ENCODE results near the gene CDK19. TPM values are rescaled to one million over a fixed set of nuclear protein-coding genes. Genes with fewer than 3 reads are reported as not detected.

The CDK19 gene
- total and polyA plus RNA-seq, 2 of the 13 experiments (the other 11 are each of a cell fraction or from before 2014, with no cell fraction given), result 13.4 to 27.0 TPM

GRCh38 chr6:110735666-110736065 is 79.6 kb downstream of the CDK19 start:
- H3K9ac ChIP-seq (ENCODE audit: insufficient read depth, low read depth, low read length), result no peak overlapping the region
- ChIA-PET POLR2A (no interaction called here), CTCF (ENCODE audit: low intra/inter-chr PET ratio, low total read pairs) (no interaction called here)
- no peak overlapping the region for H3K4me2 ChIP-seq (ENCODE audit: low read depth, low read length)
- H4K20me1 ChIP-seq (ENCODE audit: insufficient read depth, low read length), result no peaks in the 10 kb centered on the region; the same call in 1 of the 2 replicates
- H2AFZ ChIP-seq (ENCODE audit: low read length), result no peak overlapping the region
- TF ChIP-seq ZBTB40 (IDR thresholded peaks at IDR 0.05) (no peak), ZBTB40 (CRISPR knock-in tag; IDR thresholded peaks at IDR 0.05) (no peak), ZNF7 (CRISPR knock-in tag; IDR thresholded peaks at IDR 0.05) (no peak), ZEB1 (IDR thresholded peaks at IDR 0.05; ENCODE audit: insufficient replicate concordance, low read depth) (no peak), TRIM24 (CRISPR knock-in tag; IDR thresholded peaks at IDR 0.05) (no peak), THRA (CRISPR knock-in tag; IDR thresholded peaks at IDR 0.05; ENCODE audit: borderline replicate concordance) (no peak), SRSF9 (IDR thresholded peaks at IDR 0.05; ENCODE audit: borderline replicate concordance, insufficient read depth, low read depth, low read length, poor library complexity, severe bottlenecking) (no peak), SMYD3 (CRISPR knock-in tag; IDR thresholded peaks at IDR 0.05) (no peak), ZNF234 (CRISPR knock-in tag; conservative IDR thresholded peaks at IDR 0.05) (no peak), ZNF572 (CRISPR knock-in tag; IDR thresholded peaks at IDR 0.05) (no peak), DRAP1 (CRISPR knock-in tag; IDR thresholded peaks at IDR 0.05) (no peak)
- no peak overlapping the region for H3K27ac ChIP-seq (ENCODE audit: extremely low read length, insufficient read depth, low read length)
- intact Hi-C loops (cut with micrococcal nuclease; ENCODE audit: unreplicated experiment) (loop anchor here (5.0 to 10.0 kb wide), 3 partner anchors 51 to 142 kb away; no protein-coding TSS in a partner anchor), in situ Hi-C loops (cut with HindIII; ENCODE audit: extremely low pct_ligation_motif_present, low pct_unique_long_range_greater_than_20kb) (no loop called here)
- BruUV-seq (replicated peaks), result no TSS peak
- H3K79me2 ChIP-seq (ENCODE audit: insufficient read depth, low read length), result peaks cover 57% of the 10 kb centered on the region
- H3K36me3 ChIP-seq (replicated peaks in 1 of 2; ENCODE audit: control insufficient read depth in 1 of 2, insufficient read depth in 2 of 2, low read length in 2 of 2), result peaks cover 0 to 16% of the 10 kb centered on the region in 2 experiments; a peak in 1 of 5 replicates
- no peak overlapping the region for H3K4me3 ChIP-seq (replicated peaks in 1 of 3; ENCODE audit: insufficient read depth in 1 of 3, low read depth in 2 of 3, low read length in 3 of 3)
- ATAC-seq, result no peak
- no peak for FAIRE-seq
- peaks cover 34% of the 10 kb centered on the region for H3K4me1 ChIP-seq (ENCODE audit: insufficient read depth, low read length)
- H3K9me3 ChIP-seq (ENCODE audit: low read length), result no peaks in the 10 kb centered on the region
- WGBS (ENCODE audit: low lambda C conversion rate), result over 99% methylated on average over 4 of the region's 4 CpGs
- DNase-seq (ENCODE audit: low spot score), result no peak
- no peaks in the 10 kb centered on the region for H3K27me3 ChIP-seq (ENCODE audit: control insufficient read depth in 1 of 2, insufficient read depth in 2 of 2, low read length in 2 of 2)

Data from HepG2 (cell line).